Inferior parietal cortex (tissue), 1 donor: ENCODE results near the gene OASL.
"Not testable (repeated sequence)": the region's sequence is repeated elsewhere in the genome, so short reads cannot be mapped to it uniquely, and the experiment has no call there.

Experiments
- DNase-seq: peaks from one replicate; pipeline ENCODE4 v3.0.0-alpha.2; 2016; ENCODE audit errors: extremely low spot score

Gene OASL

GRCh38 chr12:121059031-121059898, 20.2 kb upstream of the OASL start:
- no peak for DNase-seq

- DNase-seq, result no peak
Observed at GRCh38 chr12:121057794-121058193, 18.7 kb upstream of the OASL start.

DNA sequence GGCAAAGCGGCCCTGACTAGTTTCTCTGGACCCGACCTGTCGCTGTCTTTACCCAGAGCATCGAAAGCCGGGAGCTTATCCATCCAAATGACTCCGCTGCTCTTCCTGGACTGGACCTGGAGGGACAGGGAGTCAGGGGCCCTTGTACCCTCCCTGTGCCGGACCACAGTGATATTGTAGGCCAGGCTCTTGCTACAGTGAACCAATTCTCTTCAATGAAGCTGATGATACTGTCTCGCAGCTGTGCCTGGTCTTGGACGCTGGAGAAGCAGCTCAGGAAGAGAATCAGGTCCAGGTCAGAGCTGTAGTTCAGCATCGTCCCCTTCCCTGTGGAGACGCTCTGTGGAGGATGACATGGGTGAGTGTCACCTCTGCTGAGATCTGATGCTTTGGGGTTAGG, 14.7 kb upstream of the OASL start:
- DNase-seq, result no peak

GRCh38 chr12:121050725-121051124, 11.7 kb upstream of the OASL start:
- peak; percentile 52 for DNase-seq

DNA sequence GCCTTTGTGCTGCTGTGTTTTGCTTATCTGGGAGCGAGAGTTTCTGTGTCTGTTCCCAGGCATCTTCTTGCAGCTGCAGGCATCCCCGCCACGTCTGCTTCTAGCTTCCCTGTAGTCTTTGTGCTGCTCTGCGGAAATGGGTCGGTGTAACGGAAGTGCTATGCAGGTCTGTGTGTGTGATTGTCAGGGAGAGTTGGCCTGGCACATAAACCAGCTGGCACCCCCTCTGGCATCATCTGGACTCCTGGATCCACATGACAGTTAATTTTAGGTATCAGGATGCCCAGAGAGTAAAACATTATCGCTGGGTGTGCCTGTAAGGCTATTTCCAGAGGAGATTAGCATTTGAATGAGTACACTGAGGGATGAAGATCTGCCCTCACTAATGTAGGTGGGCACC, 9.4 kb upstream of the OASL start:
- DNase-seq, result no peak

DNA sequence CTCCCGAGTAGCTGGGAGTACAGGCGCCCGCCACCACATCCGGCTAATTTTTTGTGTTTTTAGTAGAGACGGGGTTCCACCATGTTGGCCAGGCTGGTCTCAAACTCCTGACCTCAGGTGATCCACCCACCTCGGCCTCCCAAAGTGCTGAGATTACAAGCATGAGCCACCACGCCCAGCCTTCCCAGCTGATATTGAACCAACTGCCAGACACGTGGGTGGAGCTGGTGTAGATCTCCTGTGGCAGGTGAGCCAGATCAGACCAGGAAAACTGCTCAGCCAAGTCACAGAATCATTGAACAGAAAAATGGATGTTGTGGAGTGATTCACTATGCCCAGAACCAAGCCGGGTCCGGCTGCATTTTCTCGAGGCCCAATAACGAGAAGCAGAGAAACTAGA, 8.4 kb upstream of the OASL start:
- DNase-seq, result not testable (repeated sequence)

- no peak for DNase-seq
Observed at GRCh38 chr12:121043067-121043466, 4.0 kb upstream of the OASL start.

DNA sequence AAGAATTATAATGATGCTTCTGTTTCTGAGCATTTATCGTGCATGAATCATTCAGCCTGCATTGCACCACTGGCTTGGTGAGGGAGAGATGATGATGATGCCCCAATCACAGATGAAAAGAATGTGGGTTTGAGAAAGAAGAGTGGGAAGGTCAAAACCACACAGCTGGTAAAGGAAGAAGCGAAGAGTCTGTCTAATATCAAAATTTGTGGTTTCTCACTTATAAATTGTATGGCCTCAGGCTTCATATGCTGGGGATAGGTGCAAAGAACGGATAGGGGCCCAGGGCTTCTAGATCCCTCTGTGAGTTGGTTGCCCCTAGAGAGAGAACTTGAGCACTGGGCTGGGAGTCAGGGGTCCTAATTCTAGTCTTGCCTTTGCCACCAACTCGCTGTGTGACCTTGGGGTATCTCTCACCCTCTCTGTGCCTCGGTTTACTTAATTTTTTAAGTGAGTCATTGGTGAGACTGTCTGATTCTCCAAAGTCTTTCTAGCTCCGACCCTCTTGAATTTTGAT, 2.2 kb downstream of the OASL start:
- DNase-seq, result no peak

- no peak for DNase-seq
Observed at GRCh38 chr12:121034616-121035305, 4.3 kb downstream of the OASL start.

DNA sequence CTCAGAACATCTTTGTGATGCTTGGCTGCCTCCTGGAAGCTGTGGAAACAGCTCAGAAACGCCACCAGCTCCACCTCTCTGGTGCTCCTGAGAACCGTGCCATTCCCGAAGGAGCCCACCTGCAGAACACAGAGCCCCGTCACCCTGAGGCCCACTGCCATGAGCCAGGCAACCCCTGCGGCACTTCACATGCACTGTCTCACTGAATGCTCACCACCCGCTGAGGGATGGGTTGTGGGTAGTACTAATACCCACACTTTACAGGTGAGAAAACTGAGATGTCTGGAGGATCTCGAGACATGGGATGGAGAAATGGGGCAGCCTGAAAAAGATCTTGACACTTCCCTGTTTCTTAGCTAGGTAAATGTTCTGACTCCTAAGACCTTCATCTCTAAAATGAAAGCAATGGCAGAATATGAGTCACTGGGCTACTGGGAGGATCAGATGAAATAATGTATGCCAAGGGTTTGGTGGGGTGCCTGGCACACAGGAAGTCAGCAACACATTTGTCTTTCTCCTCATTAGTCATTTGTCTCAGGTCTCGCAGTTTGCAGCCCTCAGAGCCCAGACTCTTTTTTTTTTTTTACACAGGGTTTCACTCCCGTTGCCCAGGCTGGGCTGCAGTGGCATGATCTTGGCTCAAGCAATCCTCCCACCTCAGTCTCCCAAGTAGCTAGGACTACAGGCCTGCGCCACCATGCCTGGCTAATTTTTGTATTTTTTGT, 5.3 kb downstream of the OASL start:
- no peak for DNase-seq

DNA sequence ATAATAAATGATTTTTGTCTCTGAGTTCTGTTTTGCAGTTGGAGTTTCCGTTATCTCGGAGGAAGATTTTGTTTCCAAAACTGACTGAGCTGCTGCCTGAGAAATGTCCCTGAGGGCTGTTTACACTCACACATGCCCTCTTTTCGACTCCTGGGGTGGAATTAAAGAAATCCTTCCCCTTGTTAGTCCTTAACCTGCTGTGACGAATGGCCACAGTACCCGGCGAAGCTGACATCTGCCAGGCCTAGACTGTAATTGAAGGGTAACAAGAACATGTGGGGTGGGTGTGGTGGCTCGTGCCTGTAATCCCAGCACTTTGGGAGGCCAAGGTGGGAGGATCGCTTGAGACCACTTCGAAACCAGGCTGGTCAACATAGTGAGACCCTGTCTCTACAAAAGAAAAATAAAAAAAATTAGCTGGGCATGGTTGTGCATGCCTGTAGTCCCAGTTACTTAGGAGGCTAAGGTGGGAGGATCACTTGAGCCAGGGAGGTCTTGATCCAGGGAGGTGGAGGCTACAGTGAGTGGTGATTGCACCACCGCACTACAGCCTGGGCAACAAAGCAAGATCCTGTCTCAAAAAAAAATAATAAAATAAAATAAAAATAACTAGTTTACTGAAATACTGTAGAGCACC, 8.4 kb downstream of the OASL start:
- no peak for DNase-seq

- DNase-seq, result no peak
Observed at GRCh38 chr12:121026274-121027045, 12.6 kb downstream of the OASL start.

GRCh38 chr12:121025442-121026226, 13.4 kb downstream of the OASL start:
- no peak for DNase-seq

GRCh38 chr12:121023799-121024198, 15.2 kb downstream of the OASL start:
- no peak for DNase-seq

GRCh38 chr12:121022713-121023112, 16.3 kb downstream of the OASL start:
- DNase-seq, result no peak

DNA sequence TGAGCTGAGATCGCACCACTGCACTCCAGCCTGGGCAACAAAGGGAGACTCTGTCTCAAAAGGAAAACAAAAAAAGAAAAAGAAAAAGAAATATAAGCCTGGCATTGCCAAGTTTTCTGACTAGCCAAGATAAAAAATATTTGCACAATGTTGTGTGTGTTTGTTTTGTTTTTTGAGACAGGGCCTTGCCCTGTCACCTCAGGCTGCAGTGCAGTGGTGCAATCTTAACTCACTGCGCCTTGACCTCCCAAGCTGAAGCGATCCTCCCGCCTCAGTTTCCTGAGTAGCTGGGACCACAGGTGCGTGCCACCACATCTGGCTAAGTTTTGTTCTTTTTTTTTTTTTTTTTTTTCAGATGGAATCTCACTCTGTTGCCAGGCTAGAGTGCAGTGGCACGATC, 17.3 kb downstream of the OASL start:
- no peak for DNase-seq

DNA sequence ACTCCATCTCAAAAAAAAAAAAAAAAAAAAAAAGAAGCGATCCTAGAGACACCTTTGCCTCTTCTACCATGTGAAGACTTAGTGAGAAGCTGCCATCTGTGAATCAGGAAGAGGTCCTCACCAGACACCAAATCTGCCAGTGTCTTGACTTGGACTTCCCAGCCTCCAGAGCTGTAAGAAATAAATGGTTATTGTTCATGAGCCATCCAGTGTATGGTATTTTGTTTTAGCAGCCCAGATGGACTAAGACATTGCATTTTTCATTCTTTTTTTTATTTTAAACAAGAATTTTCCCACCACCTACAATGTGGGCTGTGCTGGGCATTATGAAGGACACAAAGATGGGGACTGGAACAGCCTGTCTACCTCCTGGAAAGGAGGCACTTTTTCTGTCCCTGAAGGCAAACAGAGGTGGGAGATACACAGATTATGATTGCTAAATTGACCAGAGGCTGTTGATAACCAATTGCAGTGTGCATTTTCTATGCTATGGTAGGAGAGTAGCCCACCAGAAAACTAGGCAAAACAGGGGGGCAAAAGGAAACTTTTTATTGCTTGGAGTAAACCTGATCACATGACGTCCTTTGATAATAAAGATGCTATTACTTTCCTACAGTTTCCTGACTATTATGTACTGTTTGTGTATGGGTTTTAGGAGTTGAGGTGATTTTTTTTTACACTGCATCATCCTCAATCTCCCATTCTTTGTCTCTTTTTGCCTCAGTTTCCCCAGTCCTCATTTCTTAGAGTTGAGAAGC, 20.0 kb downstream of the OASL start:
- no peak for DNase-seq

GRCh38 chr12:121017966-121018491, 21.0 kb downstream of the OASL start:
- DNase-seq, result no peak
